HG03196 (cell line): Measurements from ENCODE around the gene CD2.

Experiments used
- ATAC-seq: cut with Tn5 transposase; IDR thresholded peaks from one replicate; pipeline ENCODE4 v1.9.1; 2021; ENCODE audit not compliant: unreplicated experiment

The CD2 gene

DNA sequence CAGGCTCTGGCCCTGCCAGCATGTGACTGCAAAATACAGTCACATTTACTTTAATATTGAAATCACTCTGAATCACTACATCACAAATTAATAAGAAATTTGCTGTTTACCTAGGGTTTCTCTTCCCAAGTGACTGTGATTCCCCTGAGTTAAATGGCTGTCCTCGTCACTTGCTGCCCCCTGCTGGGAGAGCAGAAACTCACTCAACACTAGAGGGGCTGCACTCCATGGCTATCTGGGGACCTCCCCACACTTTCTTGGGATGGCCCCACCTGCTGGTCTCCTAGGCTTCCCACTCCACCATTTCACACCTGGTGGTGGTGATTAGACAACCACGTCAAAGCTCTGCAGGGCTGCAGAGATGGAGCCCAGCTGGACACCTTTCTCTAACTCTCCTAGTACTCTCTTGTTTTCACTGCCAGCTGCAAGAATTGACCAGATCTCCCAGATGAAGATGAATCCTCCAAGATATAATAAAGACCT lies 63.4 kb downstream of the CD2 start:
- ATAC-seq = no peak
